ENCODE results near the gene ASTN2.

Gene ASTN2

DNA sequence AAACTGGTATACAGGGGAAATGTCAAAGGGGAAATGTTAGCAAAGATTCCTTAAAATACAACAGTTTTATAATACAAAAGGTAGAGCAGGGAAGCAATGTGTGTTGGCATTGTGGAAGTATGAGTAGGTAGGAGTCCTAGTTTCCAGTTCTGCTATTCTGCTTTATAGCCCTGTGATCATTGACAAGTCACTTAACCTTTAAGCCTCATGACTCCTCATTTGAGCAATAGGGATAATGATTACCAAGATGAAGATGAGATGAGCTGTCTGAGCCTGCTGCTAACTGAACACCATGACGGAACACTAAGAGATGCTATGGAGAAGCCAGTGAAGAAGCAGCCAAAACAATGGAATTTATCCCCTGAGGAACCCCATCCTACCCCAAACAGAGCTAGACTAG is 1009.5 kb downstream of the ASTN2 start:
- Histone ChIP-seq H3K4me1 (no peaks in the 10 kb centered on the region), H3K36me3 (no peaks in the 10 kb centered on the region), H3K4me3 (no peak overlapping the region), H3K27ac (no peak overlapping the region), H3K9me3 (no peaks in the 10 kb centered on the region), H3K27me3 (no peaks in the 10 kb centered on the region)
- no peak for DNase-seq
- no peak for TF ChIP-seq CTCF (IDR thresholded peaks at IDR 0.05)
- intact Hi-C loops (cut with DNase I; ENCODE audit: low total_unique reads), result no loop called here

- no peak for DNase-seq
- Histone ChIP-seq H3K9me3 (no peaks in the 10 kb centered on the region), H3K36me3 (no peaks in the 10 kb centered on the region), H3K4me1 (no peaks in the 10 kb centered on the region), H3K4me3 (no peak overlapping the region), H3K27me3 (no peaks in the 10 kb centered on the region), H3K27ac (no peak overlapping the region)
- TF ChIP-seq CTCF (IDR thresholded peaks at IDR 0.05), result no peak
- intact Hi-C loops (cut with DNase I; ENCODE audit: low total_unique reads), result no loop called here
Observed at GRCh38 chr9:116404228-116404627, 1010.6 kb downstream of the ASTN2 start.

GRCh38 chr9:116403171-116403570 is 1011.7 kb downstream of the ASTN2 start:
- no peaks in the 10 kb centered on the region for H3K9me3 ChIP-seq
- no peaks in the 10 kb centered on the region for H3K36me3 ChIP-seq
- H3K27ac ChIP-seq, result no peak overlapping the region
- no peaks in the 10 kb centered on the region for H3K27me3 ChIP-seq
- no peak for TF ChIP-seq CTCF (IDR thresholded peaks at IDR 0.05)
- H3K4me1 ChIP-seq, result no peaks in the 10 kb centered on the region
- intact Hi-C loops (cut with DNase I; ENCODE audit: low total_unique reads), result no loop called here
- no peak for DNase-seq
- H3K4me3 ChIP-seq, result no peak overlapping the region

GRCh38 chr9:116395699-116396037 is 1019.2 kb downstream of the ASTN2 start:
- Histone ChIP-seq H3K36me3 (peaks cover 5 to 44% (median 11%) of the 10 kb centered on the region in 3 donors), H3K9me3 (no peaks in the 10 kb centered on the region), H3K27me3 (no peaks in the 10 kb centered on the region), H3K4me1 (no peaks in the 10 kb centered on the region), H3K27ac (no peak overlapping the region), H3K4me3 (no peak overlapping the region)
- no peak for TF ChIP-seq CTCF (IDR thresholded peaks at IDR 0.05)
- no peak for DNase-seq
- intact Hi-C loops (cut with DNase I; ENCODE audit: low total_unique reads), result no loop called here

GRCh38 chr9:116394894-116395698 is 1019.8 kb downstream of the ASTN2 start:
- H3K9me3 ChIP-seq, result no peaks in the 10 kb centered on the region
- intact Hi-C loops (cut with DNase I; ENCODE audit: low total_unique reads), result no loop called here
- peaks cover 5 to 46% (median 11%) of the 10 kb centered on the region in 3 donors for H3K36me3 ChIP-seq
- H3K4me3 ChIP-seq, result no peak overlapping the region
- H3K27me3 ChIP-seq, result no peaks in the 10 kb centered on the region
- DNase-seq, result no peak
- no peak overlapping the region for H3K27ac ChIP-seq
- no peaks in the 10 kb centered on the region for H3K4me1 ChIP-seq
- no peak for TF ChIP-seq CTCF (IDR thresholded peaks at IDR 0.05)
